Keratinocyte (primary cell): ENCODE measurements around the gene MBD1. TPM values are rescaled to one million over a fixed set of nuclear protein-coding genes. Genes with fewer than 3 reads are reported as not detected.

Source experiments
- DNase-seq: peaks from one replicate; pipeline ENCODE4 v3.0.0-alpha.2; 2011; ENCODE audit warnings: low read depth, missing footprints, low spot score
- FAIRE-seq: peaks from 2 replicates; lab custom pipeline; 2011; peaks lifted over from hg19 to GRCh38; lab: Jason Lieb, UNC
- H2AFZ ChIP-seq: 2 replicates; pipeline ENCODE4 v1.6.0; 2012; ENCODE audit warnings: low read length, control low read depth, inconsistent platforms; ENCODE audit not compliant: control insufficient read depth
- H3K27ac ChIP-seq: 2 replicates; pipeline ENCODE4 v1.5.1; 2011; ENCODE audit warnings: low read length; ENCODE audit not compliant: control insufficient read depth, insufficient read depth
- H3K27me3 ChIP-seq: 3 replicates; pipeline ENCODE4 v1.6.0; 2011; ENCODE audit warnings: low read length; ENCODE audit not compliant: control insufficient read depth, insufficient read depth; ENCODE audit errors: extremely low read depth
- H3K36me3 ChIP-seq, 2 experiments: 2 replicates in 1 of 2; 3 replicates in 1 of 2; pipeline ENCODE4 v1.5.1; 2011; ENCODE audit warnings: low read length in 2 of 2, mild to moderate bottlenecking in 1 of 2; ENCODE audit not compliant: control insufficient read depth in 2 of 2, insufficient read depth in 2 of 2; ENCODE audit errors: extremely low read depth in 1 of 2
- H3K4me1 ChIP-seq: 3 replicates; pipeline ENCODE4 v1.5.1; 2011; ENCODE audit warnings: low read length; ENCODE audit not compliant: control insufficient read depth, insufficient read depth; ENCODE audit errors: extremely low read depth
- H3K4me2 ChIP-seq: 3 replicates; pipeline ENCODE4 v1.6.0; 2011; ENCODE audit warnings: low read depth, low read length; ENCODE audit not compliant: control insufficient read depth, insufficient read depth; ENCODE audit errors: extremely low read depth
- H3K4me3 ChIP-seq, 3 experiments: fragments of 200-600 bp in 1 of 3; sonication (generic) in 1 of 3; 2 replicates in 2 of 3; 3 replicates in 1 of 3; pipeline ENCODE4 v1.5.1; 2011 to 2016; ENCODE audit warnings: low read length in 3 of 3, mild to moderate bottlenecking in 3 of 3, control low read depth in 2 of 3, inconsistent platforms in 1 of 3, low read depth in 1 of 3, mixed read lengths in 1 of 3, mixed run types in 1 of 3, moderate library complexity in 1 of 3; ENCODE audit not compliant: control insufficient read depth in 2 of 3, insufficient read depth in 2 of 3; ENCODE audit errors: extremely low read depth in 1 of 3
- H3K79me2 ChIP-seq: 2 replicates; pipeline ENCODE4 v1.6.0; 2012; ENCODE audit warnings: low read length; ENCODE audit not compliant: control insufficient read depth, insufficient read depth
- H3K9ac ChIP-seq: 3 replicates; pipeline ENCODE4 v1.6.0; 2011; ENCODE audit warnings: low read length; ENCODE audit not compliant: control insufficient read depth, insufficient read depth; ENCODE audit errors: extremely low read depth
- H3K9me1 ChIP-seq: 3 replicates; pipeline ENCODE4 v1.6.0; 2011; ENCODE audit warnings: low read length; ENCODE audit not compliant: control insufficient read depth, insufficient read depth; ENCODE audit errors: extremely low read depth
- H3K9me3 ChIP-seq: 2 replicates; pipeline ENCODE4 v1.5.1; 2012; ENCODE audit warnings: low read depth, low read length; ENCODE audit not compliant: control insufficient read depth
- H4K20me1 ChIP-seq: 3 replicates; pipeline ENCODE4 v1.6.0; 2011; ENCODE audit warnings: low read length; ENCODE audit not compliant: control insufficient read depth, insufficient read depth; ENCODE audit errors: extremely low read depth
- EZH2 ChIP-seq: IDR thresholded peaks from one replicate; pipeline ENCODE4 v1.6.1; 2012; ENCODE audit warnings: inconsistent platforms, mild to moderate bottlenecking, low read length, moderate library complexity
- dilution Hi-C: fragments of 300-500 bp; cut with MboI; formaldehyde crosslinking; loops from one replicate; pipeline ENCODE4 v1.7.0; 2020; ENCODE audit warnings: low sequenced_read_pairs; ENCODE audit not compliant: extremely low pct_ligation_motif_present
- polyA plus RNA-seq, 5 experiments: library from polyadenylated mRNA; depleted of rRNA in 3 of 5; stranded (reverse) in 3 of 5; stranded (forward) in 1 of 5; unstranded in 1 of 5; fragments of >200 nt; gene quantifications; 1 replicate in 1 of 5; 2 replicates in 3 of 5; 3 replicates in 1 of 5; pipeline versions ENCODE4 v1.2.1 to v1.2.3, GENCODE V29; 2011 to 2012; ENCODE audit warnings: missing spikeins in 2 of 5, low read depth in 1 of 5, low replicate concordance in 1 of 5
- TF ChIP-seq, protein P1 (sequence below), 3 experiments: IDR thresholded peaks in 1 of 3; conservative IDR thresholded peaks in 1 of 3; optimal IDR thresholded peaks in 1 of 3; 2 replicates in 2 of 3; 3 replicates in 1 of 3; pipeline versions ENCODE3 to v1.5.1; 2011; ENCODE audit warnings: low read length in 3 of 3, mild to moderate bottlenecking in 3 of 3, moderate library complexity in 2 of 3, control low read depth in 1 of 3, inconsistent platforms in 1 of 3; ENCODE audit not compliant: insufficient read depth in 2 of 3; ENCODE audit errors: extremely low read depth in 1 of 3

Gene MBD1
- polyA plus RNA-seq, 1 donor (not counting 4 experiments of a cell fraction or from before 2014, with no cell fraction given) = 64.2 TPM

DNA sequence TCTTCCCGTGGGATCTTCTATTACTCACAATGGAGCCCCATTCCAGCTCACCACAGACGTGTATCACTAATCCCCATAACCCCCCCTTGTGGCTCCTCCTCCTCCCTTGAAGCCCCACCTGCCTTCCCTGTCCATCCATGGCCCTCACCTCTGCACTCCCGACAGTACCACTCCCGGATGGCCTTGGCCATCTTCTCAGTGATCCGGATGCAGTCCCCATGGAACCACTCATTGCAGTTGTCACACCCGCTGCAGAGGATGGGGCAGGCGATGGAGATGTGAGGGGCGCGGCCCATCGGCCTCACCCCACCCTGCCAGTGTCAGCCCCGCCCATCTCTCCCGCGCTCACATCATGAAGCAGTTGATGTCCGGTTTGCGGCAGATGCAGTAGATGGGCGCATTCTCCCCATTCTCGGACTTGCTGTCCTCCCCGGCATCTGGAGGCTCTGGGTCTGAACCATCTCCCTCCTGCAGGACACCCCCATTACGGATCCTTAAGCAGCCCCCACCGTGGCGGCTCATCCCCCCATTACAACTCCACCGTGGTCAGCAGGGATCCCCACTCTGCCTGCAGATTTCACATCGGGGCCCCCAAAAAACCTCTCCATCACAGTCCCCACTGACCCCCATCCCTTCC lies 5.2 kb upstream of the MBD1 start:
- Histone ChIP-seq H3K4me3 (peak overlapping the region; percentile 65 to 92 (median 90)), H3K4me1 (peaks cover 34% of the 10 kb centered on the region), H4K20me1 (no peaks in the 10 kb centered on the region), H3K9ac (peak overlapping the region; percentile 88), H3K4me2 (peak overlapping the region; percentile 80), H3K27ac (peak overlapping the region; percentile 77), H3K27me3 (no peaks in the 10 kb centered on the region), H2AFZ (no peak overlapping the region), H3K36me3 (peaks cover 19 to 32% of the 10 kb centered on the region in 2 experiments), H3K79me2 (peaks cover 32% of the 10 kb centered on the region), H3K9me3 (no peaks in the 10 kb centered on the region), H3K9me1 (no peaks in the 10 kb centered on the region)
- dilution Hi-C loops = no loop called here
- FAIRE-seq = no peak
- no peak for DNase-seq
- TF ChIP-seq, protein P1, sequence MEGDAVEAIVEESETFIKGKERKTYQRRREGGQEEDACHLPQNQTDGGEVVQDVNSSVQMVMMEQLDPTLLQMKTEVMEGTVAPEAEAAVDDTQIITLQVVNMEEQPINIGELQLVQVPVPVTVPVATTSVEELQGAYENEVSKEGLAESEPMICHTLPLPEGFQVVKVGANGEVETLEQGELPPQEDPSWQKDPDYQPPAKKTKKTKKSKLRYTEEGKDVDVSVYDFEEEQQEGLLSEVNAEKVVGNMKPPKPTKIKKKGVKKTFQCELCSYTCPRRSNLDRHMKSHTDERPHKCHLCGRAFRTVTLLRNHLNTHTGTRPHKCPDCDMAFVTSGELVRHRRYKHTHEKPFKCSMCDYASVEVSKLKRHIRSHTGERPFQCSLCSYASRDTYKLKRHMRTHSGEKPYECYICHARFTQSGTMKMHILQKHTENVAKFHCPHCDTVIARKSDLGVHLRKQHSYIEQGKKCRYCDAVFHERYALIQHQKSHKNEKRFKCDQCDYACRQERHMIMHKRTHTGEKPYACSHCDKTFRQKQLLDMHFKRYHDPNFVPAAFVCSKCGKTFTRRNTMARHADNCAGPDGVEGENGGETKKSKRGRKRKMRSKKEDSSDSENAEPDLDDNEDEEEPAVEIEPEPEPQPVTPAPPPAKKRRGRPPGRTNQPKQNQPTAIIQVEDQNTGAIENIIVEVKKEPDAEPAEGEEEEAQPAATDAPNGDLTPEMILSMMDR (optimal IDR thresholded peaks at IDR 0.05 in 1 of 3, IDR thresholded peaks at IDR 0.05 in 1 of 3, conservative IDR thresholded peaks at IDR 0.05 in 1 of 3; ENCODE audit: extremely low read depth in 1 of 3, insufficient read depth in 2 of 3, low read length in 3 of 3) = no peak
- TF ChIP-seq EZH2 = no peak

DNA sequence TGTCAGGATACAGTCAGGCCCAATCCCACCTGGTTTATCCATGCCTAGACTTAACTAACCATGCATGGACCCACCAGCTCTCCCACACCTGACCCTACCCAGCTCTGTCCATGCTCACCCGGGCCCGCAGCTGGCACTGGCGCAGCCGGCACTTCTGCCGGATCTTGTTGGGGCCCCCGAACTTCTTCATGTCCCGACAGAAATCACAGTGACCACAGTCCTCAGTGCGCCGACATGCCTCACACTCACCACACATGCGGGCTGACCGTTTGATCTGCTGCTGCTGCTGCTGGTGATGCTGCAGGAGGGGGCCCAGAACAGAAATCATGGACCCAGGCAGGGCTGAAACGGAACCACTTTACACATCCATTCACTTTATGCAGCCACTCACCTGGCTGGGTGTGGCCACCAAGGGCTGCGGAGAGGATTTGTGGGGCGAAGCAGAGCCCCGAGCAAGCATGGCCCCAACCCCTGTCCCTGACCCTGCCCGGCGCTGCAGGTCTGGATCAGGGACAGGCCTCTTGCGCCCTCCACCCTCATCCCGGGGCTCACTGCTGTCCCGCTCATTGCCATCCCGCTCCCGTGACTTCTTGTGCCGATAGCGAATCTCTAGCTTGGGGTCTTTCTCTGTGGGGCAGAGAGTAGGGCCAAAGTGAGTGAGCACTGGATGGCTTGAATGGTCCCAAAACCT lies 4.5 kb upstream of the MBD1 start:
- peak overlapping the region; percentile 80 for H3K4me2 ChIP-seq
- H3K9me1 ChIP-seq = no peaks in the 10 kb centered on the region
- H3K36me3 ChIP-seq = peaks cover 19 to 32% of the 10 kb centered on the region in 2 experiments
- FAIRE-seq (no peak), DNase-seq (no peak)
- dilution Hi-C loops = no loop called here
- no peaks in the 10 kb centered on the region for H3K27me3 ChIP-seq
- H2AFZ ChIP-seq = no peak overlapping the region
- H4K20me1 ChIP-seq = no peaks in the 10 kb centered on the region
- no peaks in the 10 kb centered on the region for H3K9me3 ChIP-seq
- H3K4me1 ChIP-seq = peaks cover 34% of the 10 kb centered on the region
- H3K27ac ChIP-seq = peak overlapping the region; percentile 31
- peaks cover 38% of the 10 kb centered on the region for H3K79me2 ChIP-seq
- H3K9ac ChIP-seq = no peak overlapping the region
- H3K4me3 ChIP-seq = peak overlapping the region in 1 of 3 experiments; percentile 65
- TF ChIP-seq, protein P1 (optimal IDR thresholded peaks at IDR 0.05 in 1 of 3, IDR thresholded peaks at IDR 0.05 in 1 of 3, conservative IDR thresholded peaks at IDR 0.05 in 1 of 3; ENCODE audit: extremely low read depth in 1 of 3, insufficient read depth in 2 of 3, low read length in 3 of 3) = no peak
- no peak for TF ChIP-seq EZH2
